Activated CD4-positive, alpha-beta T cell treated with anti-CD3 and anti-CD28 coated beads for 36 hours (primary cell): ENCODE data around the gene TRPM3. TPM values are rescaled to one million over a fixed set of nuclear protein-coding genes. Genes with fewer than 3 reads are reported as not detected.
"Not testable (repeated sequence)": the region's sequence is repeated elsewhere in the genome, so short reads cannot be mapped to it uniquely, and the experiment has no call there.

Experiments used
- ATAC-seq: fragments of 200-7000 bp; cut with Tn5 transposase; one replicate; pipeline ENCODE4 v1.10.0; 2021; ENCODE audit warnings: mild to moderate bottlenecking, moderate library complexity
- CTCF ChIA-PET: fragments of 350-600 bp; sonication (Branson Sonifier 250); formaldehyde crosslinking; loops from one replicate; lab custom pipeline; 2021; ENCODE audit warnings: antibody characterized with exemption; lab: Charles Lee
- POLR2A ChIA-PET: fragments of 350-600 bp; sonication (Branson Sonifier 250); formaldehyde crosslinking; loops from one replicate; lab custom pipeline; 2021; ENCODE audit warnings: antibody characterized with exemption, inconsistent platforms; lab: Charles Lee
- DNase-seq: peaks from one replicate; pipeline ENCODE4 v3.0.0-alpha.2; 2020
- H3K27ac Mint-ChIP-seq: one replicate; pipeline ENCODE4 v1.8.0; 2021; ENCODE audit warnings: mixed read lengths
- H3K27me3 Mint-ChIP-seq: one replicate; pipeline ENCODE4 v1.8.0; 2021; ENCODE audit warnings: mixed read lengths
- H3K36me3 Mint-ChIP-seq: one replicate; pipeline ENCODE4 v1.8.0; 2021; ENCODE audit warnings: low read depth, mixed read lengths
- H3K4me1 Mint-ChIP-seq: one replicate; pipeline ENCODE4 v1.8.0; 2021; ENCODE audit warnings: mixed read lengths
- H3K4me3 Mint-ChIP-seq: one replicate; pipeline ENCODE4 v1.8.0; 2021; ENCODE audit warnings: mild to moderate bottlenecking, moderate library complexity, mixed read lengths
- H3K9me3 Mint-ChIP-seq: one replicate; pipeline ENCODE4 v1.8.0; 2021; ENCODE audit warnings: low read depth, mixed read lengths
- intact Hi-C, 2 experiments: fragments of 100-400 bp; cut with DNase I in 1 of 2; cut with micrococcal nuclease in 1 of 2; formaldehyde crosslinking; loops; one replicate each; pipeline versions ENCODE4 v1.14.2 to v1.15.1; 2022 to 2024; cut with DNase I, micrococcal nuclease
- total RNA-seq, 2 experiments: library from RNA; stranded (reverse); gene quantifications; one replicate each; pipeline ENCODE4 v1.2.3, GENCODE V29; 2021

The TRPM3 gene
- total RNA-seq, 2 experiments from 2014 or later = not detected

GRCh38 chr9:70654144-70654543 is 467.3 kb downstream of the TRPM3 start:
- POLR2A ChIA-PET = no interaction called here
- peaks cover 9% of the 10 kb centered on the region for H3K9me3 Mint-ChIP-seq
- peaks cover 4% of the 10 kb centered on the region for H3K27me3 Mint-ChIP-seq
- no peak for ATAC-seq
- H3K4me1 Mint-ChIP-seq = no peaks in the 10 kb centered on the region
- intact Hi-C loops = no loop called here
- no peak overlapping the region for H3K4me3 Mint-ChIP-seq
- CTCF ChIA-PET = no interaction called here
- no peak overlapping the region for H3K27ac Mint-ChIP-seq
- no peak for DNase-seq
- no peaks in the 10 kb centered on the region for H3K36me3 Mint-ChIP-seq

DNA sequence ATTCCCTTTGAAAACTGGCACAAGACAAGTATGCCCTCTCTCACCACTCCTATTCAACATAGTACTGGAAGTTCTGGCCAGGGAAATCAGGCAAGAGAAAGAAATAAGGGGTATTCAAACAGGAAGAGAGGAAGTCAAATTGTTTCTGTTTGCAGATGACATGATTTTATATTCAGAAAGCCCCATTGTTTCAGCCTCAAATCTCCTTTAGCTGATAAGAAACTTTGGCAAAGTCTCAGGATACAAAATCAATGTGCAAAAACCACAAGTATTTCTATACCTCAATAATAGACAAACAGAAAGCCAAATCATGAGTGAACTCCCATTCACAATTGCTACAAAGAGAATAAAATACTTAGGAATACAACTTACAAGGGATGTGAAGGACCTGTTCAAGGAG is 476.8 kb downstream of the TRPM3 start:
- H3K36me3 Mint-ChIP-seq, POLR2A ChIA-PET, DNase-seq, H3K9me3 Mint-ChIP-seq, H3K4me1 Mint-ChIP-seq, CTCF ChIA-PET, H3K27ac Mint-ChIP-seq, ATAC-seq, H3K4me3 Mint-ChIP-seq: not testable (repeated sequence)
- peaks cover 15% of the 10 kb centered on the region for H3K27me3 Mint-ChIP-seq
- intact Hi-C loops = loop anchor here in 1 of 2 experiments (5.0 to 10.0 kb wide), 2 partner anchors 358 to 600 kb away; no protein-coding TSS in a partner anchor

DNA sequence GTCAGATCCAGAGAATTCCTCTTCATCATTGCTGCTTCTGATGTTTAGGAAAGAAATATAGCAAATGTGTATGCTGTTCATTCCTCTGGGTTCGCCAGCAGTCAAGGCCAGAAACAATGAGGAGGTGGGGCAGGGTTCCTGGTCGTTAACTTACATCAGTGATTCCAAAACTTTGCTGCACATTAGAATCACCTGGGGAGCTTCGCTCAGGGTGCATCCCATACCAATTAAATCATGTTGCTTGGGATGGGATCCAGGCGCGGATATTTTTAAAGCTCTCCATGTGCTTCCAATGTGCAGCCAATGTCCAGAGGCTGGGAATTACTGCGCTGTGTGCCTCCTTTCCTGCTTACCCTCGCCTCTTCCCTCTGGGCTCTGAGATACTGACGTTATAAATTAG is 479.1 kb downstream of the TRPM3 start:
- H3K27me3 Mint-ChIP-seq = peaks cover 15% of the 10 kb centered on the region
- POLR2A ChIA-PET = no interaction called here

GRCh38 chr9:70641631-70642030 is 479.8 kb downstream of the TRPM3 start:
- Mint-ChIP-seq H3K27ac (no peak overlapping the region), H3K4me3 (no peak overlapping the region), H3K27me3 (peaks cover 15% of the 10 kb centered on the region), H3K36me3 (no peaks in the 10 kb centered on the region), H3K9me3 (no peaks in the 10 kb centered on the region), H3K4me1 (no peaks in the 10 kb centered on the region)
- no peak for ATAC-seq
- DNase-seq = no peak
- intact Hi-C loops = loop anchor here in 1 of 2 experiments (5.0 to 10.0 kb wide), 2 partner anchors 361 to 603 kb away; no protein-coding TSS in a partner anchor
- ChIA-PET POLR2A (no interaction called here), CTCF (interaction anchor here (0.7 to 1.1 kb wide), 4 partner anchors 11 to 359 kb away, joined by 3 to 4 read pairs (median 3); no protein-coding TSS in a partner anchor)

More for the DNA sequence above, 479.1 kb downstream of the TRPM3 start:
- CTCF ChIA-PET = interaction anchor here (0.9 kb wide), 1 partner anchor 358 kb away, joined by 3 read pairs; no protein-coding TSS in a partner anchor
- no peak for DNase-seq
- no peak for ATAC-seq
- no peak overlapping the region for H3K27ac Mint-ChIP-seq
- no peaks in the 10 kb centered on the region for H3K4me1 Mint-ChIP-seq
- H3K4me3 Mint-ChIP-seq = no peak overlapping the region
- H3K36me3 Mint-ChIP-seq = no peaks in the 10 kb centered on the region
- H3K9me3 Mint-ChIP-seq = no peaks in the 10 kb centered on the region
- intact Hi-C loops = loop anchor here in 1 of 2 experiments (5.0 to 10.0 kb wide), 2 partner anchors 360 to 602 kb away; no protein-coding TSS in a partner anchor

DNA sequence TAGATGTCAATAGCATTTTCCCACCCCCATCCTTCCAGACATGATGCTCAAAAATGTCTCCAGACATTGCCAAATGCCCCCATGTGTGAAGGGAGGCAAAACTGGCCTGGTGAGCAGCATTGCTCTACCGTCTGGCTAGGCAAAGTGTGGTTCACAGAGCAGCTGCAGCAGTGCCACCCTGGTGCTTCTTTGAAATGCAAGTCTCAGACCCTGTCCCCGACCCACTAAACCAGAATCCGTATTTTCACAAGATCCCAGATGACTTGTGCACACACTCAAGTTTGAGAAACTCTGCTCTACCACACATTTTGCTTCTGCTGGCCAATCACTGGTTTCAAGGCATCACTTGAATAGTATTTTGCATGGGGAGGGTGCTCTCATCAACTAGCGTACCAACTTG is 480.4 kb downstream of the TRPM3 start:
- no peak for ATAC-seq
- H3K27me3 Mint-ChIP-seq = peaks cover 13% of the 10 kb centered on the region
- DNase-seq = no peak
- H3K4me1 Mint-ChIP-seq = no peaks in the 10 kb centered on the region
- H3K36me3 Mint-ChIP-seq = no peaks in the 10 kb centered on the region
- ChIA-PET POLR2A (no interaction called here), CTCF (interaction anchor here (0.6 to 1.5 kb wide), 7 partner anchors 10 to 643 kb away, joined by 3 to 6 read pairs (median 4); no protein-coding TSS in a partner anchor)
- intact Hi-C loops = loop anchor here in 1 of 2 experiments (5.0 to 10.0 kb wide), 2 partner anchors 361 to 604 kb away; no protein-coding TSS in a partner anchor
- no peaks in the 10 kb centered on the region for H3K9me3 Mint-ChIP-seq
- H3K27ac Mint-ChIP-seq = no peak overlapping the region
- H3K4me3 Mint-ChIP-seq = no peak overlapping the region

DNA sequence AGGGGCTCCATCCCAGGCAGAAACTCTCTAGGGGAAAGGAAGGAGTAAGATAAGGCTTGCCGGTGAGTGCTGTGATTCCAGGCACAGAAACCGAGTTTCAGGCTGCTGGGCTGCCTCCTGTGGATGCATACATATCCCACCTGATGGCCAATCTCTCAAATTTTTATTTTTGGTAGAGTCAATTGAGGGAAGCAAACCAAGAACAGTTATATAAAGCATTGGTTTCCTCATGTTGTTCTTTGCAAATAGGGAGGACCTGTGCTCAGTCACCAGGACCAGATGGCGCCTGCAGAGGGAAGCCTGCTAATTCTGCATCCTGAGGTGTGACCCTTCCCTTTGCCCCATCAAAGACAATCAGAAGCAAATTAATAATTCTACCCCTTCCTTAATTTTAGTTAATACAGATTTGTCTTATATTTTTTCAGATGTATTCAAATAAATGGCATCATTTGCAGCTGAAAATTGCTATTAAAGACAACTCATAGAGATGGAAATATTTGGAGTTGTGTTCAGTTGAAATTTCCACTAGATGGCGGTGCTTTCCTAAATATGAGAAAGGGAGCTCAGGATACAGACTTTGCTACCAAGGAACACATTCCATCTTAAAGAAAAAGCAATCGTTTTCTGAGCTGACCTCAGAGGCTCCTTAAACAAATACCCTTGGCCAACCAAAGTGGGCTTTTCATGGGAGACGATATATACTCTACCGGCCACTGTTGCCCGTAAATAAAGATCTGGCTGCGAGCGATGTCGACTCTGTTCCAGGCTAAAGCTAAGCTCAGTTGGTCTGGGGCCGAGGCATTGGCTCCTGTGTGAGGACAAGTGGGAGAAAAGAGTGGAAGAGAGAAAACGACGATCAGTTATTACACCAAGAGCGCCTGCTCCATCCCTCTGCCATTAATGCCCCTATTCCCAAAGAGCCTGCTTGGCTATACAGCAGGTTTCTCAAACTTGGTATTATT is 481.3 kb downstream of the TRPM3 start:
- Mint-ChIP-seq H3K9me3 (no peaks in the 10 kb centered on the region), H3K4me1 (no peaks in the 10 kb centered on the region), H3K4me3 (no peak overlapping the region), H3K36me3 (no peaks in the 10 kb centered on the region), H3K27me3 (peaks cover 11% of the 10 kb centered on the region), H3K27ac (no peak overlapping the region)
- CTCF ChIA-PET = interaction anchor here (0.6 to 1.6 kb wide), 16 partner anchors 9 to 792 kb away, joined by 3 to 8 read pairs (median 3); no protein-coding TSS in a partner anchor
- POLR2A ChIA-PET = no interaction called here
- intact Hi-C loops = loop anchor here (1.0 to 10.0 kb wide), 5 partner anchors 285 to 609 kb away; no protein-coding TSS in a partner anchor
- no peak for DNase-seq
- ATAC-seq = no peak

- ChIA-PET POLR2A (interaction anchor here (0.6 kb wide), 1 partner anchor 38 kb away, joined by 3 read pairs; no protein-coding TSS in a partner anchor), CTCF (interaction anchor here (0.7 to 1.6 kb wide), 3 partner anchors 10 to 1372 kb away, joined by 3 to 4 read pairs (median 3); no protein-coding TSS in a partner anchor)
- no peak overlapping the region for H3K4me3 Mint-ChIP-seq
- H3K4me1 Mint-ChIP-seq = no peaks in the 10 kb centered on the region
- H3K9me3 Mint-ChIP-seq = no peaks in the 10 kb centered on the region
- no peak for ATAC-seq
- H3K36me3 Mint-ChIP-seq = no peaks in the 10 kb centered on the region
- no peak for DNase-seq
- intact Hi-C loops = no loop called here
- H3K27me3 Mint-ChIP-seq = peaks cover 2% of the 10 kb centered on the region
- no peak overlapping the region for H3K27ac Mint-ChIP-seq
These were observed 485.6 kb downstream of the TRPM3 start for GRCh38 chr9:70635790-70636189.

GRCh38 chr9:70634696-70635095 is 486.7 kb downstream of the TRPM3 start:
- CTCF ChIA-PET = interaction anchor here (0.6 to 1.6 kb wide), 3 partner anchors 9 to 1004 kb away, joined by 3 to 4 read pairs (median 3); no protein-coding TSS in a partner anchor
- H3K36me3 Mint-ChIP-seq = no peaks in the 10 kb centered on the region
- no peak overlapping the region for H3K4me3 Mint-ChIP-seq
- POLR2A ChIA-PET = interaction anchor here (0.6 kb wide), 1 partner anchor 181 kb away, joined by 5 read pairs; no protein-coding TSS in a partner anchor
- no peaks in the 10 kb centered on the region for H3K9me3 Mint-ChIP-seq
- H3K4me1 Mint-ChIP-seq = no peaks in the 10 kb centered on the region
- no peaks in the 10 kb centered on the region for H3K27me3 Mint-ChIP-seq
- no peak overlapping the region for H3K27ac Mint-ChIP-seq
- ATAC-seq (no peak), DNase-seq (no peak)
- intact Hi-C loops = no loop called here

DNA sequence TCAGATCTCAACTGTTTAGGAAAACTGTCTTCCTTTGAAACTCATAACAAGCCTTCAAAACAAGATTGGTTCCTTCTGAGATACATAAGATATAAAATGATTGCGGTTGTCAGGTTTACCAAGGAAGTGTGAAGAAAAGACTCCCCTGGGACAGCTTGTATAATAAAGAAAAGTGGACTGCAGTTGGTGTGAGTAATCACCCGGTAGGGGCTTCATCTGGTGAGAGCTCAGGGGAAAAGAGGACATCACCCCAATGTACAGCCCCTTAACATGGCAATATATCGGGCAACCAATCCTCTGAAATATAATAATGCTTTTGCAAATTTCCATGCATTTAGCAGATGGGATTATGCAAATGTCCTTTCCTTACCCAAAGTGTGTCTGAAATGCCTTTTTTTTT is 490.4 kb downstream of the TRPM3 start:
- H3K4me3 Mint-ChIP-seq = no peak overlapping the region
- DNase-seq (no peak), ATAC-seq (no peak)
- no peaks in the 10 kb centered on the region for H3K36me3 Mint-ChIP-seq
- POLR2A ChIA-PET = no interaction called here
- H3K4me1 Mint-ChIP-seq = no peaks in the 10 kb centered on the region
- intact Hi-C loops = no loop called here
- no peak overlapping the region for H3K27ac Mint-ChIP-seq
- H3K9me3 Mint-ChIP-seq = no peaks in the 10 kb centered on the region
- CTCF ChIA-PET = interaction anchor here (1.0 to 1.7 kb wide), 3 partner anchors 9 to 121 kb away, joined by 4 to 6 read pairs (median 4); no protein-coding TSS in a partner anchor
- H3K27me3 Mint-ChIP-seq = no peaks in the 10 kb centered on the region

DNA sequence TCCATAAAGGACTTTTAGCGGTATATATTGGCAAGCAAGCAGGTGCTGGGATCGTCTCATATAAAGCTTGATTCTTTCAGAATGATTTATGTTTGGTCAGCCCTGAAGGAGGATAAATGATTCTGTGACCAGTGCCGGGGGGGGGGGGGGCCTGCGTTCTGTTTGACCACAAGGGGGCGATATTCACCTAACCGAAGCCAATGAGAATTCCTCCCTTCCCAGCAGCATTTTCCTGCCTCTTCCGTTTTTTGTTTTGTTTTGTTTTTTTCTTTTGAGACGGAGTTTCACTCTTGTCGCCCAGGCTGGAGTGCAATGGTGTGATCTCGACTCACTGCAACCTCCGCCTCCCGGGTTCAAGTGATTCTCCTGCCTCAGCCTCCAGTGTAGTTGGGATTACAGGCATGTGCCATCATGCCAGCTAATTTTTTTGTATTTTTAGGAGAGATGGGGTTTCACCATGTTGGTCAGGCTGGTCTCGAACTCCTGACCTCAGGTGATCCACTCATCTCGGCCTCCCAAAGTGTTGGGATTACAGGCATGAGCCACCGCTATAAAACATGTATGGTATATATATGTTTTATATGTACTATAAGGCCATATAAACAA is 492.2 kb downstream of the TRPM3 start:
- CTCF ChIA-PET = interaction anchor here (1.3 to 1.8 kb wide), 2 partner anchors 11 to 27 kb away, joined by 3 to 7 read pairs; no protein-coding TSS in a partner anchor
- POLR2A ChIA-PET, H3K4me1 Mint-ChIP-seq, H3K4me3 Mint-ChIP-seq, intact Hi-C loops, H3K9me3 Mint-ChIP-seq, H3K27ac Mint-ChIP-seq, DNase-seq, H3K27me3 Mint-ChIP-seq, ATAC-seq, H3K36me3 Mint-ChIP-seq: not testable (repeated sequence)

DNA sequence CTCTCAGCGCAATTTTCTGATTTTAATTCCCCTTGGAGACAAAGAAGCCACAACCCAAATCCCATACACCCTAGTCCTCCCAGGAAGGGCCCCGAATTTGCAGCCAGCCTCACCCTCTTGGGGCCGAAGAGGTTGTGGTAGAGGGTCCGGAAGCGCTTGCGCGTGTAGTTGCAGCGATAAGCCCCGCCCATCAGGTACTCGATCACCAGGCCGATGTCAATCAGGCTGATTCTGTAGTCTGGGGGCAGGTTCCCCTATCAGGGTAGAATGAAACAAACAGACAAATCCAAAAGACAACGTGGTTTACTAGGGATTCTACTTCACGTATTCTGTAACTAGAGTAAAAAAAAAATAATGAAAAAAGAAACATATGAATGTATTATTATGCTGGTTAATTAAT is 496.3 kb downstream of the TRPM3 start:
- intact Hi-C loops = no loop called here
- no peak for ATAC-seq
- CTCF ChIA-PET = interaction anchor here (0.7 to 1.2 kb wide), 4 partner anchors 11 to 30 kb away, joined by 3 to 4 read pairs (median 3); no protein-coding TSS in a partner anchor

More for the DNA sequence above, 496.3 kb downstream of the TRPM3 start:
- Mint-ChIP-seq H3K9me3 (no peaks in the 10 kb centered on the region), H3K27me3 (no peaks in the 10 kb centered on the region), H3K4me1 (no peaks in the 10 kb centered on the region), H3K36me3 (no peaks in the 10 kb centered on the region), H3K4me3 (no peak overlapping the region), H3K27ac (no peak overlapping the region)
- peak; percentile 14 for DNase-seq
- POLR2A ChIA-PET = no interaction called here
